Astrocyte of the spinal cord (primary cell): ENCODE measurements around the gene TAF1A.

Experiments
- DNase-seq: peaks from one replicate; pipeline ENCODE4 v3.0.0; 2011; ENCODE audit warnings: low read depth, low spot score
- H3K4me3 ChIP-seq: 2 replicates; pipeline ENCODE4 v1.5.1; 2011; ENCODE audit warnings: low read depth, mild to moderate bottlenecking, low read length, moderate library complexity
- in situ Hi-C: cut with HindIII; loops from 2 replicates; pipeline ENCODE4 v1.10.0; 2017; ENCODE audit warnings: low sequenced_read_pairs
- TF ChIP-seq, protein P1 (sequence below): IDR thresholded peaks from 2 replicates; pipeline ENCODE4 v1.5.1; 2012; ENCODE audit warnings: low read depth, mild to moderate bottlenecking, low read length, inconsistent platforms

The TAF1A gene

DNA sequence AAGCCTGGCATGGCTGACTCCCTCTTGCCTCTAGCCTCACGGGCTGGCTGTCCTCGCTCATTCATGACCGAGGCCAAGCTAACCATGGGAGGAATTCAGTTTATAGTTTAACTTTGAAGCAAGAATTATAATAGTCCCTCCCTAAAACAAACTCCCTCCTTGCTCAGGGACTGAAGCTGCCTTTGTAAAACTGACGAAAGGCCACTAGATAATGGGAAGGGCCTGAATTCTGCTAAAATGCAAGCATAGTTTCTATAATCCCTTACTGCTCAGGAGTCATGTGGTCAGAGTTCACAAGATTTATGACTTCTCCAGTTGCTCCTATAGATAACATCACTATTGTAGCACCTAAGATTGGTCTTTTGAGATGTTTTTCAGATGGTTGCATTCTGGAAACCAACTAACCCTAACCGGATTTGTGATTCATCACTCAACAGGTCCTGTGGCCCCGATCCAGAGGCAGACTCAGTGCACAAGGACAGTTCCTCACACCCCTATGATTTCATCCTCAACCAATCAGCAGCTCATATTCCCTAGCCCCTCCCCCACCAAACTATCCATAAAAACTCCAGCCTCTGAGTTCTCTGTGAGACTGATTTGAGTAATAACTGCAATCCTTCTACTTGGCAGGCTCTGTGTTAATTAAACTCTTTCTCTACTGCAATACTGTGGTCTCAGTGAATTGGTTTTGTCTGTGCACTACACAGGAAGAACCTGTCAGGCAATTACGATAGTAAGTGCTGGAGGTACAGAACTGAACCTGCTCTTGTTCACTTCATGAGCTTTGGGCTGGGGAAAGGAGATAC lies 68.2 kb downstream of the TAF1A start:
- no peak for DNase-seq
- TF ChIP-seq, protein P1, sequence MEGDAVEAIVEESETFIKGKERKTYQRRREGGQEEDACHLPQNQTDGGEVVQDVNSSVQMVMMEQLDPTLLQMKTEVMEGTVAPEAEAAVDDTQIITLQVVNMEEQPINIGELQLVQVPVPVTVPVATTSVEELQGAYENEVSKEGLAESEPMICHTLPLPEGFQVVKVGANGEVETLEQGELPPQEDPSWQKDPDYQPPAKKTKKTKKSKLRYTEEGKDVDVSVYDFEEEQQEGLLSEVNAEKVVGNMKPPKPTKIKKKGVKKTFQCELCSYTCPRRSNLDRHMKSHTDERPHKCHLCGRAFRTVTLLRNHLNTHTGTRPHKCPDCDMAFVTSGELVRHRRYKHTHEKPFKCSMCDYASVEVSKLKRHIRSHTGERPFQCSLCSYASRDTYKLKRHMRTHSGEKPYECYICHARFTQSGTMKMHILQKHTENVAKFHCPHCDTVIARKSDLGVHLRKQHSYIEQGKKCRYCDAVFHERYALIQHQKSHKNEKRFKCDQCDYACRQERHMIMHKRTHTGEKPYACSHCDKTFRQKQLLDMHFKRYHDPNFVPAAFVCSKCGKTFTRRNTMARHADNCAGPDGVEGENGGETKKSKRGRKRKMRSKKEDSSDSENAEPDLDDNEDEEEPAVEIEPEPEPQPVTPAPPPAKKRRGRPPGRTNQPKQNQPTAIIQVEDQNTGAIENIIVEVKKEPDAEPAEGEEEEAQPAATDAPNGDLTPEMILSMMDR: no peak
- no peak overlapping the region for H3K4me3 ChIP-seq
- in situ Hi-C loops: no loop called here
